Suprapubic skin (tissue), 4 donors: ENCODE data around the gene HSD11B1L.

ENCODE experiments used
- EP300 ChIP-seq: sonication (generic); formaldehyde crosslinking; IDR thresholded peaks from one replicate; pipeline ENCODE4 v1.6.1; 2017; ENCODE audit warnings: antibody characterized with exemption
- POLR2AphosphoS5 ChIP-seq, 3 donors: sonication (generic); formaldehyde crosslinking; IDR thresholded peaks; one replicate each; pipeline ENCODE4 v1.6.1; 2017; ENCODE audit warnings: antibody characterized with exemption in 3 of 3
- TF ChIP-seq, protein P1 (sequence below), 2 donors: fragments of 200-600 bp in 1 of 2; fragments of 450-650 bp in 1 of 2; sonication (generic) in 1 of 2; IDR thresholded peaks; one replicate each; pipeline ENCODE4 v1.5.1; 2016 to 2019; ENCODE audit warnings: antibody characterized with exemption in 2 of 2, mild to moderate bottlenecking in 1 of 2, moderate library complexity in 1 of 2

DNA sequence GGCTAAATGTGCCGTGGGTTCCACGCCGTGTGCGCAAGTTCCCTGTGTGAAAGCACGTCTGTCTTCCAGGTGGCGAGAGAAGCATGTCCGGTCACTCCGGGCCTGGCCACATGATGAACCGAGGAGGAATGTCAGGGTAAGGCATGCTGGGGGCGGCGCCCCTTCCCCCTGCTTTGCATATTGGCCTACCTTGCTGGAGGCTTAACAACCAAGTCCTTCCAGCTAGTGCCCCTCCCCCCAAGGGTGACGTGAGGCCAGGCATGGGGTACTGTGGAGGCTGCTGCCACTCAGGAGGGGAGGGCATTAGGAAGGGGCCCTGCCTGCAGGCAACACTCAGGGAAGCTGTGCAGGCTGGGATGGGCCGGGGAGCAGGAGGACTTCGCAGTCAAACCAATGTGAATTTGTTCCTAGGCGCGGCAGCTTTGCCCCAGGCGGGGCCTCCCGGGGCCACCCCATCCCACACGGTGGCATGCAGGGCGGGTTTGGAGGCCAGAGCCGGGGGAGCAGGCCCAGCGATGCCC lies 13.0 kb upstream of the HSD11B1L start:
- TF ChIP-seq, protein P1, sequence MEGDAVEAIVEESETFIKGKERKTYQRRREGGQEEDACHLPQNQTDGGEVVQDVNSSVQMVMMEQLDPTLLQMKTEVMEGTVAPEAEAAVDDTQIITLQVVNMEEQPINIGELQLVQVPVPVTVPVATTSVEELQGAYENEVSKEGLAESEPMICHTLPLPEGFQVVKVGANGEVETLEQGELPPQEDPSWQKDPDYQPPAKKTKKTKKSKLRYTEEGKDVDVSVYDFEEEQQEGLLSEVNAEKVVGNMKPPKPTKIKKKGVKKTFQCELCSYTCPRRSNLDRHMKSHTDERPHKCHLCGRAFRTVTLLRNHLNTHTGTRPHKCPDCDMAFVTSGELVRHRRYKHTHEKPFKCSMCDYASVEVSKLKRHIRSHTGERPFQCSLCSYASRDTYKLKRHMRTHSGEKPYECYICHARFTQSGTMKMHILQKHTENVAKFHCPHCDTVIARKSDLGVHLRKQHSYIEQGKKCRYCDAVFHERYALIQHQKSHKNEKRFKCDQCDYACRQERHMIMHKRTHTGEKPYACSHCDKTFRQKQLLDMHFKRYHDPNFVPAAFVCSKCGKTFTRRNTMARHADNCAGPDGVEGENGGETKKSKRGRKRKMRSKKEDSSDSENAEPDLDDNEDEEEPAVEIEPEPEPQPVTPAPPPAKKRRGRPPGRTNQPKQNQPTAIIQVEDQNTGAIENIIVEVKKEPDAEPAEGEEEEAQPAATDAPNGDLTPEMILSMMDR (IDR thresholded peaks at IDR 0.05), result no peak
- TF ChIP-seq EP300 (no peak), POLR2AphosphoS5 (IDR thresholded peaks at IDR 0.05) (no peak)
